H9 (cell line): Measurements from ENCODE around the gene PLB1. TPM values are rescaled to one million over a fixed set of nuclear protein-coding genes. Genes with fewer than 3 reads are reported as not detected.

ENCODE experiments used
- DNase-seq: peaks from one replicate; pipeline ENCODE4 v3.0.0-alpha.2; 2017
- H2AFZ ChIP-seq: one replicate; pipeline ENCODE4 v1.6.1; 2013; ENCODE audit warnings: mild to moderate bottlenecking, low read length, control low read depth, moderate library complexity
- H2AK5ac ChIP-seq: 2 replicates; pipeline ENCODE4 v1.6.1; 2013; ENCODE audit warnings: low read length, control low read depth, mixed read lengths; ENCODE audit not compliant: insufficient read length
- H2BK120ac ChIP-seq: one replicate; pipeline ENCODE4 v1.6.1; 2013; ENCODE audit warnings: low read depth, mild to moderate bottlenecking, low read length, control low read depth, inconsistent platforms; ENCODE audit not compliant: poor library complexity, severe bottlenecking
- H2BK12ac ChIP-seq: 2 replicates; pipeline ENCODE4 v1.6.1; 2013; ENCODE audit warnings: low read length, control low read depth, mixed read lengths, low read depth; ENCODE audit not compliant: insufficient read length
- H2BK15ac ChIP-seq: 2 replicates; pipeline ENCODE4 v1.6.1; 2013; ENCODE audit warnings: low read depth, low read length, control low read depth
- H2BK20ac ChIP-seq: one replicate; pipeline ENCODE4 v1.6.1; 2013; ENCODE audit warnings: low read depth, mild to moderate bottlenecking, low read length, control low read depth, inconsistent platforms; ENCODE audit not compliant: poor library complexity, severe bottlenecking
- H2BK5ac ChIP-seq: 2 replicates; pipeline ENCODE4 v1.6.1; 2013; ENCODE audit warnings: low read length, control low read depth, mixed read lengths; ENCODE audit not compliant: insufficient read length
- H3K14ac ChIP-seq: 2 replicates; pipeline ENCODE4 v1.6.1; 2013; ENCODE audit warnings: low read length, control low read depth; ENCODE audit not compliant: insufficient read depth
- H3K18ac ChIP-seq: 2 replicates; pipeline ENCODE4 v1.6.1; 2013; ENCODE audit warnings: low read depth, mild to moderate bottlenecking, mixed read lengths, low read length, control low read depth; ENCODE audit not compliant: insufficient read length
- H3K23ac ChIP-seq: 2 replicates; pipeline ENCODE4 v1.6.1; 2013; ENCODE audit warnings: low read length, control low read depth, mixed read lengths, low read depth; ENCODE audit not compliant: insufficient read length
- H3K23me2 ChIP-seq: 2 replicates; pipeline ENCODE4 v1.6.1; 2013; ENCODE audit warnings: low read depth, mild to moderate bottlenecking, mixed read lengths, low read length, control low read depth; ENCODE audit not compliant: insufficient read length, poor library complexity, severe bottlenecking
- H3K27ac ChIP-seq: 2 replicates; pipeline ENCODE4 v1.5.1; 2013; ENCODE audit warnings: low read length, control low read depth, mixed read lengths, low read depth; ENCODE audit not compliant: insufficient read length
- H3K27me3 ChIP-seq: 2 replicates; pipeline ENCODE4 v1.6.1; 2013; ENCODE audit warnings: low read length, control low read depth, inconsistent platforms; ENCODE audit not compliant: insufficient read depth
- H3K4ac ChIP-seq: 2 replicates; pipeline ENCODE4 v1.6.1; 2013; ENCODE audit warnings: low read depth, mild to moderate bottlenecking, control low read depth, inconsistent platforms, low read length, moderate library complexity
- H3K4me1 ChIP-seq: 2 replicates; pipeline ENCODE4 v1.6.1; 2013; ENCODE audit warnings: low read length, control low read depth, inconsistent platforms; ENCODE audit not compliant: insufficient read depth
- H3K4me2 ChIP-seq: 2 replicates; pipeline ENCODE4 v1.6.1; 2013; ENCODE audit warnings: low read length, control low read depth, mixed read lengths; ENCODE audit not compliant: insufficient read length, insufficient read depth
- H3K56ac ChIP-seq: 2 replicates; pipeline ENCODE4 v1.6.1; 2013; ENCODE audit warnings: low read depth, mild to moderate bottlenecking, mixed read lengths, low read length, control low read depth; ENCODE audit not compliant: insufficient read length
- H3K79me1 ChIP-seq: 2 replicates; pipeline ENCODE4 v1.6.1; 2013; ENCODE audit warnings: low read depth, mild to moderate bottlenecking, moderate library complexity, low read length, control low read depth, inconsistent platforms; ENCODE audit not compliant: insufficient read depth, poor library complexity, severe bottlenecking
- H3K79me2 ChIP-seq: 2 replicates; pipeline ENCODE4 v1.6.1; 2013; ENCODE audit warnings: low read length, control low read depth, inconsistent platforms; ENCODE audit not compliant: insufficient read depth
- H3K9ac ChIP-seq: 2 replicates; pipeline ENCODE4 v1.6.1; 2013; ENCODE audit warnings: low read length, control low read depth, mixed read lengths; ENCODE audit not compliant: insufficient read length; ENCODE audit errors: extremely low read depth
- H3K9me3 ChIP-seq: one replicate; pipeline ENCODE4 v1.6.1; 2013; ENCODE audit warnings: low read depth, low read length, inconsistent platforms; ENCODE audit not compliant: control insufficient read depth
- H3T11ph ChIP-seq: one replicate; pipeline ENCODE4 v1.6.1; 2013; ENCODE audit warnings: mild to moderate bottlenecking, low read length, control low read depth, inconsistent platforms
- H4K20me1 ChIP-seq: one replicate; pipeline ENCODE4 v1.6.1; 2013; ENCODE audit not compliant: control insufficient read depth, insufficient read length, insufficient read depth
- H4K5ac ChIP-seq: 2 replicates; pipeline ENCODE4 v1.6.1; 2013; ENCODE audit warnings: low read depth, mild to moderate bottlenecking, mixed read lengths, low read length, control low read depth; ENCODE audit not compliant: insufficient read length
- H4K8ac ChIP-seq: replicated peaks from 2 replicates; pipeline ENCODE4 v1.6.1; 2013; ENCODE audit warnings: low read length, control low read depth, mixed read lengths, low read depth; ENCODE audit not compliant: insufficient read length
- H4K91ac ChIP-seq: 2 replicates; pipeline ENCODE4 v1.6.1; 2013; ENCODE audit warnings: low read depth, mild to moderate bottlenecking, moderate library complexity, mixed read lengths, low read length, control low read depth; ENCODE audit not compliant: insufficient read length
- H3K27ac Mint-ChIP-seq, 3 experiments: 2 replicates in 2 of 3; 3 replicates in 1 of 3; pipeline ENCODE4 v1.8.0; 2020 to 2021; ENCODE audit warnings: mixed read lengths in 3 of 3, mild to moderate bottlenecking in 1 of 3, moderate library complexity in 1 of 3
- H3K27me3 Mint-ChIP-seq: 2 replicates; pipeline ENCODE4 v1.8.0; 2021; ENCODE audit warnings: low read depth, mild to moderate bottlenecking, moderate library complexity, mixed read lengths
- H3K36me3 Mint-ChIP-seq, 3 experiments: 2 replicates in 2 of 3; 3 replicates in 1 of 3; pipeline ENCODE4 v1.8.0; 2020 to 2021; ENCODE audit warnings: low read depth in 3 of 3, mixed read lengths in 3 of 3; ENCODE audit not compliant: insufficient read depth in 1 of 3
- H3K4me1 Mint-ChIP-seq, 2 experiments: 2 replicates each; pipeline ENCODE4 v1.8.0; 2020; ENCODE audit warnings: mixed read lengths in 2 of 2
- H3K4me3 Mint-ChIP-seq, 2 experiments: 2 replicates in 1 of 2; 3 replicates in 1 of 2; pipeline ENCODE4 v1.8.0; 2020 to 2021; ENCODE audit warnings: mild to moderate bottlenecking in 2 of 2, mixed read lengths in 2 of 2, moderate library complexity in 1 of 2
- H3K9me3 Mint-ChIP-seq, 2 experiments: 2 replicates in 1 of 2; 3 replicates in 1 of 2; pipeline ENCODE4 v1.8.0; 2020; ENCODE audit warnings: mild to moderate bottlenecking in 2 of 2, mixed read lengths in 2 of 2, moderate library complexity in 1 of 2
- WGBS: extraction: QIAGEN DNeasy Blood & Tissue Kit; methylation state at CpG from one replicate; pipeline ENCODE4 v1.1.7; 2013; ENCODE audit warnings: missing lambda C conversion rate, low lambda C conversion rate, mixed read lengths; ENCODE audit not compliant: insufficient read length; ENCODE audit errors: extremely low coverage; 5-methylcytosine and 5-hydroxymethylcytosine counted together
- total RNA-seq: library from RNA; stranded (reverse); gene quantifications from 2 replicates; pipeline ENCODE4 v1.2.1, GENCODE V29; 2021
- TF ChIP-seq, protein P1 (sequence below): fragments of 200-600 bp; sonication (generic); conservative IDR thresholded peaks from 3 replicates; pipeline ENCODE4 v1.8.0; 2021; ENCODE audit warnings: antibody characterized with exemption, mild to moderate bottlenecking

Gene PLB1
- total RNA-seq, 1 experiment from 2014 or later, result not detected

DNA sequence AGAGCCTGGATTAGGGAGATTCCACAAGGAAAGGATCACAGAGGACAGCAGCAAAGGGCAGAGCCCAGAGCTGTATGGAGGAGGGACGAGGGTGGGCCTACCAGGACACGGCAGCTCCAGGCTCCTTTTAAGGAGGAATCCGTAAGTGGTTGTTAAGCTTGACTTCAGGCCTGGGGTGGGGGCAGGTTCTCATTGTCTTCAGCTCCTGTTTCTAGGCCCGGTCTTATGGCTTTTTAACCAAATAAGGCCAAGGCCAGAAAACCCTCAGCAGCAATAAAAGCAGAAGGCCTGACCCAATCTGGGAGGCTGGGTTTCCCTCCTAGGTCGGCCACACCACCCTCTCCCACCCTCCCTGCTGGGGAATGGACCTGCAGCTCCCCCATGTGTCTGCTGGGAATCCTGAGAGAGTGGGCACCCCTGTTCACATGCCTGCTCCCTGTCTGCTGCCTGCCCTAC lies 111.2 kb downstream of the PLB1 start:
- Mint-ChIP-seq H3K27me3 (peaks cover 2% of the 10 kb centered on the region), H3K4me3 (no peak overlapping the region), H3K36me3 (peaks cover 0 to 3% (median 0%) of the 10 kb centered on the region in 3 experiments; a peak in 1 of 7 replicates), H3K4me1 (peaks cover 15 to 18% of the 10 kb centered on the region in 2 experiments), H3K27ac (peak overlapping the region; percentile 53 to 91 (median 68); a peak in 3 of 7 replicates), H3K9me3 (no peaks in the 10 kb centered on the region)
- Histone ChIP-seq H3K56ac (no peak overlapping the region), H3K4me1 (peaks cover 3% of the 10 kb centered on the region; the same call in 1 of the 2 replicates), H3K9me3 (no peaks in the 10 kb centered on the region), H4K20me1 (no peaks in the 10 kb centered on the region), H4K5ac (no peak overlapping the region), H2BK5ac (no peak overlapping the region), H3K27me3 (no peaks in the 10 kb centered on the region), H4K8ac (no peak overlapping the region), H3K4ac (no peak overlapping the region), H3K18ac (peak overlapping the region; percentile 39), H3K79me1 (no peaks in the 10 kb centered on the region), H2BK12ac (no peak overlapping the region), H2AFZ (no peak overlapping the region), H3K23me2 (no peaks in the 10 kb centered on the region), H3K4me2 (no peak overlapping the region), H2BK20ac (no peak overlapping the region), H3T11ph (no peak overlapping the region), H3K23ac (no peak overlapping the region), H2BK15ac (no peak overlapping the region), H4K91ac (no peak overlapping the region), H3K14ac (0 out of 2 replicates have a peak overlapping the region, but pooled peaks have one; percentile 46), H2BK120ac (no peak overlapping the region), H3K27ac (no peak overlapping the region), H2AK5ac (no peak overlapping the region), H3K79me2 (no peaks in the 10 kb centered on the region), H3K9ac (no peak overlapping the region)
- TF ChIP-seq, protein P1, sequence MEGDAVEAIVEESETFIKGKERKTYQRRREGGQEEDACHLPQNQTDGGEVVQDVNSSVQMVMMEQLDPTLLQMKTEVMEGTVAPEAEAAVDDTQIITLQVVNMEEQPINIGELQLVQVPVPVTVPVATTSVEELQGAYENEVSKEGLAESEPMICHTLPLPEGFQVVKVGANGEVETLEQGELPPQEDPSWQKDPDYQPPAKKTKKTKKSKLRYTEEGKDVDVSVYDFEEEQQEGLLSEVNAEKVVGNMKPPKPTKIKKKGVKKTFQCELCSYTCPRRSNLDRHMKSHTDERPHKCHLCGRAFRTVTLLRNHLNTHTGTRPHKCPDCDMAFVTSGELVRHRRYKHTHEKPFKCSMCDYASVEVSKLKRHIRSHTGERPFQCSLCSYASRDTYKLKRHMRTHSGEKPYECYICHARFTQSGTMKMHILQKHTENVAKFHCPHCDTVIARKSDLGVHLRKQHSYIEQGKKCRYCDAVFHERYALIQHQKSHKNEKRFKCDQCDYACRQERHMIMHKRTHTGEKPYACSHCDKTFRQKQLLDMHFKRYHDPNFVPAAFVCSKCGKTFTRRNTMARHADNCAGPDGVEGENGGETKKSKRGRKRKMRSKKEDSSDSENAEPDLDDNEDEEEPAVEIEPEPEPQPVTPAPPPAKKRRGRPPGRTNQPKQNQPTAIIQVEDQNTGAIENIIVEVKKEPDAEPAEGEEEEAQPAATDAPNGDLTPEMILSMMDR, result peak; percentile 39; the same call in 2 of the 3 replicates
- peak; percentile 57 for DNase-seq
- no CpG with 5 or more reads among the region's 5 CpGs for WGBS
